Upper lobe of left lung (tissue), 4 donors: Measurements from ENCODE around the gene ENOSF1.

ENCODE experiments used
- EP300 ChIP-seq, 4 donors: sonication (generic); formaldehyde crosslinking; IDR thresholded peaks; one replicate each; pipeline ENCODE4 v1.5.1; 2017; ENCODE audit warnings: antibody characterized with exemption in 4 of 4, control low read depth in 2 of 4
- POLR2A ChIP-seq, 4 donors: fragments of 450-650 bp; IDR thresholded peaks; one replicate each; pipeline ENCODE4 v1.5.1; 2016 to 2017; ENCODE audit warnings: antibody characterized with exemption in 4 of 4, mild to moderate bottlenecking in 2 of 4
- TF ChIP-seq, protein P1 (sequence below), 6 experiments: fragments of 450-650 bp in 4 of 6; fragments of 200-600 bp in 2 of 6; sonication (generic) in 2 of 6; IDR thresholded peaks; one replicate each; pipeline ENCODE4 v1.5.1; 2016 to 2019; ENCODE audit warnings: antibody characterized with exemption in 6 of 6

DNA sequence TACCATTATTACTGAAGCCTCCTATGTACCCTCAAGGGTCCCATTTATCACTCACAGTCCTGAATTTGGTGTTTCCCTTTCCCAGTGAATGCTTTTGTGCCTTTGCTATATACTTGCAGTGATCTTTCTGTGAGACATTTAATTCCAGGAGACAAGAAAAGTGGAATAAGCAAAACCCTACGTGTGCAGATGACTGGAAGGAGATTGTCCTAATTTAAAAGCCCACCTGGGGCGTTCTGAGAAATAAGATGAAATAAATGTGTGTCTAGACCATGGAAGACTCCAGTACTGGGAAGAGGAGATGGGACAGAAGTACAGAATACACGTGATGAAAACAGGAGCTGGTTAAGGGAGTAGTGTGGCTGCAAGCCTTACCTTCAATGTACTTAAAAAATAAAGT lies 35.7 kb downstream of the ENOSF1 start:
- TF ChIP-seq, protein P1, sequence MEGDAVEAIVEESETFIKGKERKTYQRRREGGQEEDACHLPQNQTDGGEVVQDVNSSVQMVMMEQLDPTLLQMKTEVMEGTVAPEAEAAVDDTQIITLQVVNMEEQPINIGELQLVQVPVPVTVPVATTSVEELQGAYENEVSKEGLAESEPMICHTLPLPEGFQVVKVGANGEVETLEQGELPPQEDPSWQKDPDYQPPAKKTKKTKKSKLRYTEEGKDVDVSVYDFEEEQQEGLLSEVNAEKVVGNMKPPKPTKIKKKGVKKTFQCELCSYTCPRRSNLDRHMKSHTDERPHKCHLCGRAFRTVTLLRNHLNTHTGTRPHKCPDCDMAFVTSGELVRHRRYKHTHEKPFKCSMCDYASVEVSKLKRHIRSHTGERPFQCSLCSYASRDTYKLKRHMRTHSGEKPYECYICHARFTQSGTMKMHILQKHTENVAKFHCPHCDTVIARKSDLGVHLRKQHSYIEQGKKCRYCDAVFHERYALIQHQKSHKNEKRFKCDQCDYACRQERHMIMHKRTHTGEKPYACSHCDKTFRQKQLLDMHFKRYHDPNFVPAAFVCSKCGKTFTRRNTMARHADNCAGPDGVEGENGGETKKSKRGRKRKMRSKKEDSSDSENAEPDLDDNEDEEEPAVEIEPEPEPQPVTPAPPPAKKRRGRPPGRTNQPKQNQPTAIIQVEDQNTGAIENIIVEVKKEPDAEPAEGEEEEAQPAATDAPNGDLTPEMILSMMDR (IDR thresholded peaks at IDR 0.05): no peak
- TF ChIP-seq EP300 (IDR thresholded peaks at IDR 0.05) (no peak), POLR2A (IDR thresholded peaks at IDR 0.05) (no peak)
